Measurements from ENCODE around the gene S1PR3. TPM values are rescaled to one million over a fixed set of nuclear protein-coding genes. Genes with fewer than 3 reads are reported as not detected.

The S1PR3 gene
- total RNA-seq, 1 donor from 2014 or later: 3.4 TPM

DNA sequence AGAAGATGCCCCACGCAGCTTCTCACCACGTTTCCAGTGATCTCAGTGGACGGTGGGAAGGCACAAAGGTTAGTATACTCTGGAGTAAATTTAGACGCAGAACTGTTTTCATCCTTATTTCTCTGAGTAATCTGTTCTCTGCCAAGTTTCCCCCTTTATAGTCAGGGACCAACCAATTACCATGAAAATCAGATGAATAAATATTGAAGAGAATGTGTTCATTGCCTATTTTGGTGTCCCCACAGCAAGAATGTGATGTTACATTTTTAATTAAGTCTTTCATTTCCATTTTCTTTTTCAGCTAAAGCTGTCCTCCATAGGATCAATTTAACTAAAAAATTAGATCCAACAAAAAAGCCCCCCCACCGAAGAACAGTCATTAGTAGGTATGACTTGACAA lies 41.4 kb downstream of the S1PR3 start:
- peaks cover 18% of the 10 kb centered on the region for H3K27me3 Mint-ChIP-seq
- H3K4me3 Mint-ChIP-seq: no peak overlapping the region
- intact Hi-C loops (cut with micrococcal nuclease): no loop called here
- no peaks in the 10 kb centered on the region for H3K36me3 Mint-ChIP-seq (ENCODE audit: low read depth)
- H3K27ac Mint-ChIP-seq: no peak overlapping the region
- DNase-seq: no peak
- peaks cover 11% of the 10 kb centered on the region for H3K9me3 Mint-ChIP-seq
- no peaks in the 10 kb centered on the region for H3K4me1 Mint-ChIP-seq

GRCh38 chr9:89036383-89036782 lies 45.1 kb downstream of the S1PR3 start:
- no peak overlapping the region for H3K27ac Mint-ChIP-seq
- no peaks in the 10 kb centered on the region for H3K4me1 Mint-ChIP-seq
- no peak for DNase-seq
- no peaks in the 10 kb centered on the region for H3K36me3 Mint-ChIP-seq (ENCODE audit: low read depth)
- intact Hi-C loops (cut with micrococcal nuclease): no loop called here
- peaks cover 11% of the 10 kb centered on the region for H3K27me3 Mint-ChIP-seq
- H3K4me3 Mint-ChIP-seq: no peak overlapping the region
- H3K9me3 Mint-ChIP-seq: peaks cover 2% of the 10 kb centered on the region

DNA sequence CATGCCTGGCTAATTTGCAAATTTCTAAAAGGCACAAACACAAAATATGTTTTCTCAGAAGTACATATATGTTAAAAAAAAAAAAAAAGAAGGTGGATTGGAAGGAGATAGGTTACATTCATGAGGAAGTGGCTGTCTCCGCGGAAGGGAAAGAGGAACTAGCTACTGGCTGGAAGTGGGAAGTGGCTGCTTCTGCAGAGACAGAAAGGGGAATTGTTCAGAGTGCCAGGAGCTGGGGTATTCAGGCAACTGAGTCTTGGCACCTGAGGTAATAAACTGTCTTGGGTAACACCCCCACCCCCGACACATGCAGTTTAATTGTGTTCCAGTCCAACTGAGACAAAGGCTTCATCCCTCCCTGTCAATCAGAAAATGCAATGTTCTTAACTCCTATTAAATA lies 45.6 kb downstream of the S1PR3 start:
- Mint-ChIP-seq H3K27me3 (peaks cover 11% of the 10 kb centered on the region), H3K27ac (no peak overlapping the region), H3K9me3 (no peaks in the 10 kb centered on the region), H3K36me3 (ENCODE audit: low read depth) (no peaks in the 10 kb centered on the region), H3K4me3 (no peak overlapping the region), H3K4me1 (no peaks in the 10 kb centered on the region)
- no peak for DNase-seq
- intact Hi-C loops (cut with micrococcal nuclease): no loop called here

- no peak overlapping the region for H3K4me3 Mint-ChIP-seq
- no peaks in the 10 kb centered on the region for H3K4me1 Mint-ChIP-seq
- no peaks in the 10 kb centered on the region for H3K9me3 Mint-ChIP-seq
- no peak overlapping the region for H3K27ac Mint-ChIP-seq
- no peak for DNase-seq
- H3K36me3 Mint-ChIP-seq (ENCODE audit: low read depth): no peaks in the 10 kb centered on the region
- H3K27me3 Mint-ChIP-seq: peaks cover 11% of the 10 kb centered on the region
- intact Hi-C loops (cut with micrococcal nuclease): no loop called here
Measured at GRCh38 chr9:89037346-89037745, 46.1 kb downstream of the S1PR3 start.

DNA sequence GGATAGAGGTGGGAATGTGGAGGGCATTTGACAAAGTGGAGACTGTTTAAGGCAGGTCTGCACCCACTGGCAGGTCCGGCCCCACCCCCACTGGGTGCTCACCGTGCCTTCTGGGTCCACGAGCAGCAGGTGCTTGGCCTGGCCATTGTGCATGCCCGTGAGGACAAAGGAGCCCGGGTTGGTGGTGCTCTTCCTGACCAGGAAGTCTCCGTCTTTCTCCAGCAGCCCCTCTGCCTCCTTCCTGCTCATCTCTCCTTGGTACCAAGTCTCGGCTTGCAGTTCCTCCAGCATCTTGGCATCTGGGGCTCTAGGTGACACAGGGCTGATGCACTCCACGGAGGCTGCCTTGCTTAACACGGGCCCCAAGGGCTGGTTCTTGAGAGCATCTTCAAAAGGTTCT lies 46.6 kb downstream of the S1PR3 start:
- Mint-ChIP-seq H3K4me3 (no peak overlapping the region), H3K9me3 (no peaks in the 10 kb centered on the region), H3K36me3 (ENCODE audit: low read depth) (no peaks in the 10 kb centered on the region), H3K4me1 (no peaks in the 10 kb centered on the region), H3K27me3 (peaks cover 11% of the 10 kb centered on the region), H3K27ac (no peak overlapping the region)
- no peak for DNase-seq
- intact Hi-C loops (cut with micrococcal nuclease): no loop called here

- intact Hi-C loops (cut with micrococcal nuclease): no loop called here
- Mint-ChIP-seq H3K4me1 (no peaks in the 10 kb centered on the region), H3K9me3 (no peaks in the 10 kb centered on the region), H3K27me3 (peaks cover 11% of the 10 kb centered on the region), H3K36me3 (ENCODE audit: low read depth) (no peaks in the 10 kb centered on the region), H3K4me3 (no peak overlapping the region), H3K27ac (no peak overlapping the region)
- no peak for DNase-seq
Measured at GRCh38 chr9:89038382-89039103, 47.3 kb downstream of the S1PR3 start.

DNA sequence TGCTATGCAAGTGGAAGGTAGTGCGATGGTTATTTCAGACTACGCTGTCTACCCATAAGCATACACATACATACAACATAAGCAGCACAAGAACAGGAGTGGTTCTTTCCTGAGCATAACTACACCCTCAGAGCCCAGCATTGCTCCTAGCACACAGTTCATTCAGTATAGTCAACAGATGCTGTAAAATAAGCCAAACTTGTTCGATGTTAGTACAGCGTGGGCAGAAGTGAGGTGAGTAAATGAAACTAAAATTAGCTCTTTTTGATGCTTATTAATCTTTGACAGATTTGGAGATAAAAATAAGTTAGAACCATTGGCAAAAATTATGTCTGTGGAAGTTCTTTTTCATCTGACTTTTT lies 47.8 kb downstream of the S1PR3 start:
- no peaks in the 10 kb centered on the region for H3K4me1 Mint-ChIP-seq
- no peak overlapping the region for H3K27ac Mint-ChIP-seq
- H3K36me3 Mint-ChIP-seq (ENCODE audit: low read depth): no peaks in the 10 kb centered on the region
- DNase-seq: no peak
- H3K27me3 Mint-ChIP-seq: peaks cover 11% of the 10 kb centered on the region
- intact Hi-C loops (cut with micrococcal nuclease): no loop called here
- no peak overlapping the region for H3K4me3 Mint-ChIP-seq
- no peaks in the 10 kb centered on the region for H3K9me3 Mint-ChIP-seq

- H3K36me3 Mint-ChIP-seq (ENCODE audit: low read depth): no peaks in the 10 kb centered on the region
- no peak overlapping the region for H3K4me3 Mint-ChIP-seq
- no peak for DNase-seq
- H3K4me1 Mint-ChIP-seq: no peaks in the 10 kb centered on the region
- peaks cover 8% of the 10 kb centered on the region for H3K27me3 Mint-ChIP-seq
- no peak overlapping the region for H3K27ac Mint-ChIP-seq
- intact Hi-C loops (cut with micrococcal nuclease): no loop called here
- H3K9me3 Mint-ChIP-seq: no peaks in the 10 kb centered on the region
Measured at GRCh38 chr9:89039664-89040063, 48.4 kb downstream of the S1PR3 start.

- intact Hi-C loops (cut with micrococcal nuclease): no loop called here
- no peak for DNase-seq
- no peaks in the 10 kb centered on the region for H3K4me1 Mint-ChIP-seq
- no peaks in the 10 kb centered on the region for H3K36me3 Mint-ChIP-seq (ENCODE audit: low read depth)
- H3K27ac Mint-ChIP-seq: no peak overlapping the region
- H3K27me3 Mint-ChIP-seq: no peaks in the 10 kb centered on the region
- no peak overlapping the region for H3K4me3 Mint-ChIP-seq
- H3K9me3 Mint-ChIP-seq: no peaks in the 10 kb centered on the region
Measured at GRCh38 chr9:89042984-89043383, 51.7 kb downstream of the S1PR3 start.

DNA sequence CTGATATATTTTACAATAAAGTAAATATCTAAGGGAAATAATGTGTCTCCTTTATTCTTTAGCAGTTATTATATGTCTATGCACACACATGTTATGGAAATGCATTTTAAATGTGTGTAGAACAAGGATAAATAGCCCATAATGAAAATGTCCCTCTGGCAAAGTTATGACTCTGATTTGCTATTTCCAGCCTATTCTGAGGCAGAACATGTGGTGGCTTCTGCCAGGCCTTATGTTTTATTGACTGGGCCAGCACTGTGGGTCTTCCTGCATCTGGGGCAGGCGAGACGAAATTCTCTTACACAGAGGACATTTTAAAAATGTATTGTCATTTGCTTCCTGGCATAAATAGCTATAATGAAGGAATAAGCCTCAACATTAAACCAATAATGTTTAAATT lies 52.8 kb downstream of the S1PR3 start:
- no peak for DNase-seq
- intact Hi-C loops (cut with micrococcal nuclease): no loop called here
- H3K27ac Mint-ChIP-seq: no peak overlapping the region
- H3K4me1 Mint-ChIP-seq: no peaks in the 10 kb centered on the region
- H3K4me3 Mint-ChIP-seq: no peak overlapping the region
- H3K9me3 Mint-ChIP-seq: no peaks in the 10 kb centered on the region
- H3K36me3 Mint-ChIP-seq (ENCODE audit: low read depth): no peaks in the 10 kb centered on the region
- H3K27me3 Mint-ChIP-seq: no peaks in the 10 kb centered on the region

GRCh38 chr9:89044881-89045280 lies 53.6 kb downstream of the S1PR3 start:
- Mint-ChIP-seq H3K4me1 (no peaks in the 10 kb centered on the region), H3K9me3 (no peaks in the 10 kb centered on the region), H3K4me3 (no peak overlapping the region), H3K36me3 (ENCODE audit: low read depth) (no peaks in the 10 kb centered on the region), H3K27ac (no peak overlapping the region), H3K27me3 (peaks cover 2% of the 10 kb centered on the region)
- DNase-seq: no peak
- intact Hi-C loops (cut with micrococcal nuclease): no loop called here

DNA sequence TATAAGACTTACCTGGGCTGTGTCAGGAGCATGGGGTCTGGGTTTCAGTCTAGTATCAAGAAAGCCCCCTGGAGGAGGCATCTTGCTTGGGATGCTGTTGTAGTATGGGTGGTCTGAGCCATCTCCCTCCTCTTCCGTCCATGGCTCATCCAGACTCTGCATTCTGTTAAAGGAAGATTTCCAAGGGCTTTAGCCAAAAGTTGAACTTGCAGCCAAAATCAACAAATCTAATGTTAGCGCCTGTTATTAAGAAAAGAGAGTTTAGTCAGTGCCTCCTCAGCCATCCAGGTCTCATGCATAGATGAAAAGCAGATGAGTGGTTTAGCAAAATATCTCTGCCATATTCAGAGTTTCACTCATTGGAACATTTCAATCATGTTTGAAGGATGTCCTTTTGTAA lies 55.6 kb downstream of the S1PR3 start:
- DNase-seq: no peak
- Mint-ChIP-seq H3K36me3 (ENCODE audit: low read depth) (no peaks in the 10 kb centered on the region), H3K4me1 (no peaks in the 10 kb centered on the region), H3K4me3 (no peak overlapping the region), H3K27me3 (peaks cover 2% of the 10 kb centered on the region), H3K27ac (no peak overlapping the region), H3K9me3 (no peaks in the 10 kb centered on the region)
- intact Hi-C loops (cut with micrococcal nuclease): no loop called here

GRCh38 chr9:89047667-89048066 lies 56.4 kb downstream of the S1PR3 start:
- no peaks in the 10 kb centered on the region for H3K36me3 Mint-ChIP-seq (ENCODE audit: low read depth)
- H3K9me3 Mint-ChIP-seq: no peaks in the 10 kb centered on the region
- no peaks in the 10 kb centered on the region for H3K4me1 Mint-ChIP-seq
- intact Hi-C loops (cut with micrococcal nuclease): no loop called here
- DNase-seq: no peak
- H3K27ac Mint-ChIP-seq: no peak overlapping the region
- H3K4me3 Mint-ChIP-seq: no peak overlapping the region
- peaks cover 2% of the 10 kb centered on the region for H3K27me3 Mint-ChIP-seq

DNA sequence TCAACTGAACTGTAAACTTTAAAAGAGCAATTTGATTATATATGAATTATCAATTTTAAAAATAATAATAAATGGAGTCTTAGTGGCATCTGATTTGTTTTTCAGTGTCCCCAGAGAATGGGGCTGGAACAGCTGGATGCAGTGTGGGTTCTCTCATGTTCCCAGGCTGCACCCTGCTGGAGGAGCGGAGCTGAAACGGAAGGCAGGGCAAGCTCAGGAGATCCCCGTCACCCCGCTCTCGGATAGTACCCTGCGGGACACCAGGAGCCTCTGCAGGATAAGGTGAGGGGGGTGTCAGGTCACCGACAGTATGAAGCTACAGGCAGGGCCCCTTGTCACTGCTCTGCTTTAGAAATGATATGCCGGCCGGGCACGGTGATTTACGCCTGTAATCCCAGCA lies 57.3 kb downstream of the S1PR3 start:
- Mint-ChIP-seq H3K27me3 (peaks cover 2% of the 10 kb centered on the region), H3K36me3 (ENCODE audit: low read depth) (no peaks in the 10 kb centered on the region), H3K9me3 (no peaks in the 10 kb centered on the region), H3K4me1 (no peaks in the 10 kb centered on the region), H3K27ac (no peak overlapping the region), H3K4me3 (no peak overlapping the region)
- no peak for DNase-seq
- intact Hi-C loops (cut with micrococcal nuclease): no loop called here

GRCh38 chr9:89049646-89050045 lies 58.4 kb downstream of the S1PR3 start:
- no peaks in the 10 kb centered on the region for H3K4me1 Mint-ChIP-seq
- H3K27me3 Mint-ChIP-seq: peaks cover 2% of the 10 kb centered on the region
- no peak for DNase-seq
- H3K27ac Mint-ChIP-seq: no peak overlapping the region
- H3K4me3 Mint-ChIP-seq: no peak overlapping the region
- intact Hi-C loops (cut with micrococcal nuclease): no loop called here
- no peaks in the 10 kb centered on the region for H3K36me3 Mint-ChIP-seq (ENCODE audit: low read depth)
- no peaks in the 10 kb centered on the region for H3K9me3 Mint-ChIP-seq
